Effector memory CD4-positive, alpha-beta T cell (primary cell): ENCODE measurements around the gene CAMK4.

Source experiments
- DNase-seq, 3 donors: peaks; one replicate each; pipeline ENCODE4 v3.0.0-alpha.2; 2020
- H3K27ac ChIP-seq: 2 replicates; pipeline ENCODE4 v1.7.0; 2013; ENCODE audit warnings: mild to moderate bottlenecking, low read length, moderate library complexity; ENCODE audit not compliant: insufficient read depth, poor library complexity, severe bottlenecking
- H3K27me3 ChIP-seq: replicated peaks from 2 replicates; pipeline ENCODE4 v1.7.0; 2013; ENCODE audit warnings: mild to moderate bottlenecking, low read length; ENCODE audit not compliant: insufficient read depth, control insufficient read depth, poor library complexity, severe bottlenecking
- H3K36me3 ChIP-seq: 2 replicates; pipeline ENCODE4 v1.7.0; 2013; ENCODE audit warnings: mild to moderate bottlenecking, low read length, moderate library complexity; ENCODE audit not compliant: control insufficient read depth, insufficient read depth
- H3K4me1 ChIP-seq: 2 replicates; pipeline ENCODE4 v1.7.0; 2013; ENCODE audit warnings: low read length, mild to moderate bottlenecking; ENCODE audit not compliant: control insufficient read depth, insufficient read depth, poor library complexity, severe bottlenecking
- H3K4me3 ChIP-seq: 2 replicates; pipeline ENCODE4 v1.7.0; 2013; ENCODE audit warnings: low read length, low read depth, mild to moderate bottlenecking; ENCODE audit not compliant: insufficient read depth, poor library complexity, severe bottlenecking
- H3K9me3 ChIP-seq: 2 replicates; pipeline ENCODE4 v1.7.0; 2013; ENCODE audit warnings: mild to moderate bottlenecking, low read length, moderate library complexity; ENCODE audit not compliant: control insufficient read depth

The CAMK4 gene

DNA sequence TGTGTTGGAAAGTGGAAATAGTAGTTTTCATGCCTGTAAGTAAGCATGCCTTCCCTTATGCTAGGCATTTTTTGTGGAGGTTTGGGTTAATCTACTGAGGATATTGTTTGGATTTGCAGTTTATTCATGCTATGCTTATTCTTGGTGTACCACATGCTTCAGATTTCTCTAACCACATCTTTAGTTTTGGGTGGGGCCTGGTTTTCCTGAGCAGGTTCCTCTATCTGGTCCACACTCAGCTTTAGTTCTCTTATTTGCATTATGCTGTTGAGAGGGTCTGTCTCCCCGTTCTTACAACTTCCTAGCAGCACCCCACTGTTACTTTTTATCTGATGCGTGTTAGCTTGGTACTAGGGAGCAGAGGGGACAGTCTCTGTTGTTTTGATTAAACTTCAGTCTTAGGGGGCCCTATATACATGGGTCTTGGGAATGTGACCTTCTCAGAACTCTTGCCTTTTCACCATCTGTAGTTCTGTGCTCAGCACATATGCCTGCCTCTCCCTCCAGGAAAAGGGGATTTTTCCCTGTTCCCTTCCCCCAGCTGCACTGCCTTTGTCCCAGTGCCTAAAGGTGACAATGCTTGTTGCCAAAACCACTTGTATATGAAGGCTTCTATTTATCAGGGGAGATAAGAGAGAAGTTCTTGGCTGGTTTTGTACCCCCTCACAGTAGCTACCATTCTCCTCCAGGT is 10.0 kb upstream of the CAMK4 start:
- H3K27me3 ChIP-seq, result no peaks in the 10 kb centered on the region
- no peak for DNase-seq
- H3K36me3 ChIP-seq, result no peaks in the 10 kb centered on the region
- no peaks in the 10 kb centered on the region for H3K9me3 ChIP-seq
- no peaks in the 10 kb centered on the region for H3K4me1 ChIP-seq
- no peak overlapping the region for H3K27ac ChIP-seq
- H3K4me3 ChIP-seq, result no peak overlapping the region

DNA sequence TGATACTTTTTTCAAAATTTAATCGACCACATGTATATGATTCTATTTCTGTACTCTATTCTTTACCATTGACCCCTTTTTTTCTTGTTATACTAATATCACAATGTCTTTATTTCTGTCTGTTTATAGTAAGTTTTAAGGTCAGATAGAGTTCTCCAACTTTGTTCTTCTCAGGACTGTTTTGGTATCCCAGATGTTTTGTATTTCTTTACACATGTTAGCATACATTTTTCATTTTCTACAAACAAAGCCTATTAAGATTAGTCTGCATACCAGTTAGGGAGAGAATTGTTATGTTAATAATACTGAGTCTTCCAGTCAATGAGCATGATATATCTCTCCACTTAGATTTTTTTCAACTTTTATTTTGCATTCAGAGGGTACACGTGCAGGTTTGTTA is 8.2 kb upstream of the CAMK4 start:
- Histone ChIP-seq H3K9me3 (no peaks in the 10 kb centered on the region), H3K4me1 (no peaks in the 10 kb centered on the region), H3K27ac (no peak overlapping the region), H3K4me3 (no peak overlapping the region), H3K36me3 (no peaks in the 10 kb centered on the region), H3K27me3 (no peaks in the 10 kb centered on the region)
- DNase-seq, result no peak

DNA sequence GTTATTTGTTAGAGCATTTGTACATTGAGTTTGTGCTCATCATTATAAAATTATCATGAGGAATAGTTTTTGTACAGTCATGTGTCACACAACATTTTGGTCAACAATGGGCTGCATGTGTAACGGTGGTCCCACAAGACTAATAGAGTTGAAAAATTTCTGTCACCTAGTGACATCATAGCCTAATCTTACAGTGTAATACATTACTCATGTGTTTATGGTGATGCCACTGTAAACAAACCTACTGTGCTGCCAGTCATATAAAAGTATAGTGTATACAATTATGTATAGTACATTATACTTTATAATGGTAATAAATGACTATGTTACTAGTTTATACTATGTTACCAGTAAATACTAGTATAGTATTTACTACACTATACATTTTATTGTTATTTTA is 3.0 kb upstream of the CAMK4 start:
- Histone ChIP-seq H3K27me3 (no peaks in the 10 kb centered on the region), H3K4me3 (no peak overlapping the region), H3K9me3 (no peaks in the 10 kb centered on the region), H3K4me1 (peaks cover 7% of the 10 kb centered on the region), H3K27ac (no peak overlapping the region), H3K36me3 (no peaks in the 10 kb centered on the region)
- no peak for DNase-seq

DNA sequence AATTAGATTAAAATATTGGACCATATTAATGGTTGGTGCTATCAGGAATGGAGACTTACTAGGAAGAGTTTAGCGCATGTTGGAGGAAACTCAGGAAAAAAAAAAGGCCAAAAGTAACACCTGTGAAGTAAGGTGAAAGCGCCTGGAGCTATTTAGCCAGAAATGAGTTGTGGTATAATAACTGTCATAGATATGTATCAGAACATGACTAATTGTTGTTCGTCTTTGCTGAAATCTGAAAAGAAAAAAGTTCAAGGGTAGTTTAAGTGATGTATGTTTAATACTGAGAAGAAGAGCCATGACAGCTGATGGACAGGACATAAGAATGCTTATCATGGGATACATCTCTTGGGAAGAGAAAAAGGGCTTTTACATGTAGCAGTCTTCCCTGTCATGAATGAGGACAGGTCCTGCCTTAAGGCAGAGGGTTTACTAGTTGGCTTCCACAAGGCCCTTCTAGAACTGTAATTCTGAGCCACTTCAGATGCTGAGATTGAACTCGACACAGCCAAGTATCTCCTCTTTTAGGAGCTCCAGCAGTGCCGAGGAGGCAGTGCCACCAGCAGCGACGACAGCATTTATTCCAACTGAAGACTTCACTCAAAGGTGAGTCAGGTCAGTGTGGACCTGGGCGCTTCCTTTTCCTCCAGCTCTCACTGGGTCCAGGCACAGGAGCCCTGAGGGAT is 940 bp upstream of the CAMK4 start:
- H3K9me3 ChIP-seq, result no peaks in the 10 kb centered on the region
- H3K27me3 ChIP-seq, result no peaks in the 10 kb centered on the region
- peak overlapping the region; percentile 92 for H3K4me3 ChIP-seq
- H3K27ac ChIP-seq, result peak overlapping the region; percentile 93
- peaks cover 17% of the 10 kb centered on the region for H3K4me1 ChIP-seq
- no peaks in the 10 kb centered on the region for H3K36me3 ChIP-seq
- peak in 1 of 3 donors; percentile 25 for DNase-seq

DNA sequence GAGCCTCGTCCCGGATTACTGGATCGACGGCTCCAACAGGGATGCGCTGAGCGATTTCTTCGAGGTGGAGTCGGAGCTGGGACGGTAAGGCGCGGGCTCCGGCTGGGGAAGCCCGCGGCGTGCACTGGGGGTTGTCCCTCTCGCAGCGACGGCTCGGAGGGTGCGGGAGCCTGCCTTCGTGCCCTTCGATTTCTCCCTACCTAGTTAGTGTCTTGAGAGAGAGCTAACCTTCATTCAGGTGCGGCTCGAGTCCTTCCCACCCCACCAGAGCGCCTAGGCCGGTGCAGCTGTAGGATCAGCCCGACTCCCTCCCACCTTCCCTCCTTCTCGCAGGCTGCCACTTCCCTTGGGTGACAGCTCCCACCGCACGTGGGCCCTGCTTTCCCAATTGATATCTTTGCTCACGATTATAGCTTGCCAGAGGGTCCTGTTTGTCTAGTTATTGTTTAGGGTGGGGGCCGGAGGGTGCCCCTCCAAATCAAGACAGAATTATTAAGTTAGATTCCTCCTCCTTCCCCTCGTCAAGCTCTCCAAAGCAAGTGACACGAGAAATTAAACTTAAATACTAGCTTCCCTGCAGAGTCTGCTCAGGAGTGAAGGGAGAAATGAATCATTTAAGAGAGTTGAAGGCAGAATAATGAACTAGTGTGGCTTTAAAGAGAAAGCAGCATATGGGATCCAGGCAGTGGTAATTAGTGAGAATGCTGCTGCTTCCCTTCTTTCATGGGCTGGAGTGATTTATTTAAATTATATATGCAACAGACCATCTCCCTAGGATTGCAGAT is 569 bp downstream of the CAMK4 start:
- Histone ChIP-seq H3K4me1 (peaks cover 32% of the 10 kb centered on the region), H3K9me3 (no peaks in the 10 kb centered on the region), H3K36me3 (no peaks in the 10 kb centered on the region), H3K27me3 (no peaks in the 10 kb centered on the region), H3K27ac (peak overlapping the region; percentile 93), H3K4me3 (peak overlapping the region; percentile 92)
- DNase-seq, result no peak

DNA sequence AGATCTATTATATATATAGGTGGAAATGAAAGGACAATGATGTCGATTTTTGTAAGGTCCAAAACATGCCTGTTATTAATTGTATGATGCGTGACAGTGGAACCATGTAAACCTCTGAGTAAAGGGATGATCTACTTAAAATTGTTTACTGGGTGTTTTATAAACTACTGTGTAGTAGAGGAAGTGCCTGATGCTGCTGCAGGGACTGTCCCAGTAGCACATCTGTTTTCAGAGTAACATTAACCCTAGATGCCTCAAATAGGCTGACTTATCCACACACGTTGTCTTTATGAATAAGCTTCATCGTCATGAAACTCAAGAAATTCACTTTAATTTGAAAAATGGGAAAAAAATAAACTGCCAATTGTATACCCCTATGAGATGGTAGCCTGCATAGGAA is 1.7 kb downstream of the CAMK4 start:
- no peaks in the 10 kb centered on the region for H3K36me3 ChIP-seq
- H3K27me3 ChIP-seq, result no peaks in the 10 kb centered on the region
- DNase-seq, result no peak
- peak overlapping the region; percentile 93 for H3K27ac ChIP-seq
- H3K9me3 ChIP-seq, result no peaks in the 10 kb centered on the region
- peak overlapping the region; percentile 92 for H3K4me3 ChIP-seq
- peaks cover 40% of the 10 kb centered on the region for H3K4me1 ChIP-seq

DNA sequence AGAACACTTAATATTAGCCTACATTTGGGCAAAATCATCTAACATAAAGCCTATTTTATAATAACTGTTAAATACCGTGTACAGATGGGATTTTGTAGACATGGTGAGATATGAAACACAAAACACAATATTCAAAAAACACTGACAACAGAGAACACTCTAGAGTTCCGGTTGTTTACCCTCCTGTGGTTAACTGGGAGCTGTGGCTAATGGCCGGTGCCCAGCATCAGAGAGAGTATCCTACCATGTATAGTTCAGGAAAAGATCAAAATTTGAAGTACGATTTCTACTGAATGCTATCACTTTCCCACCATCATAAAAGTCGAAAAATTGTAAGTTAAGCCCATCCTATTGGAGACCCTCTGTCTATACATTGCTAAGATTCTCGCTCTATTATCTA is 2.4 kb downstream of the CAMK4 start:
- Histone ChIP-seq H3K27me3 (no peaks in the 10 kb centered on the region), H3K36me3 (no peaks in the 10 kb centered on the region), H3K27ac (peak overlapping the region; percentile 93), H3K9me3 (no peaks in the 10 kb centered on the region), H3K4me3 (peak overlapping the region; percentile 92), H3K4me1 (peaks cover 46% of the 10 kb centered on the region)
- no peak for DNase-seq

DNA sequence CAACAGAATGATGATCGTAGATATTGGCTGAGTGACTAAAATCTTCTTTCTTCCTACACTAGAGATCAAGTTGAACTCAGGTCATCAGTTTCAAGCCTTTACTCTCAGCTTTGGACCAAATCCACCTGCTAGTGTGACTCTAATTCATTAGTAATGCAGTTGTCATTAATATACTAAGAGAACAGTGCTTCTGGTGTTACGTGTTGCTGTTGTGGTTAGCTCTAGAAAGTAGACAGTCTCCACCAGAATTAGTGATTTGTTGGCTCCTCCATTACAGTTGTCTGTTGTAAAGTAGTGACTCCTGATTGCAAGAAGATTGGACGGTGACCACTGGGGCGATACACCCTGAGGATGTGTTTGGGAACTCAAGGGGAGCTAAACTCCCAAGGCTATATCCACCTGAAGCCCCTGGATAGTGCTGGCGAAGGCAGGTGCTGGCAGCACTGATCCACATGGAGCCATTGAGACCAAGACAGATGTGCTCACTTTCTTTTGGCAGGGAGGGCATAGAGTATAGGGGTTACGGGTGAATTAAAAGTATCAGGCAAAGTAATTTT is 3.1 kb downstream of the CAMK4 start:
- Histone ChIP-seq H3K27ac (peak overlapping the region; percentile 93), H3K4me1 (peaks cover 54% of the 10 kb centered on the region)

DNA sequence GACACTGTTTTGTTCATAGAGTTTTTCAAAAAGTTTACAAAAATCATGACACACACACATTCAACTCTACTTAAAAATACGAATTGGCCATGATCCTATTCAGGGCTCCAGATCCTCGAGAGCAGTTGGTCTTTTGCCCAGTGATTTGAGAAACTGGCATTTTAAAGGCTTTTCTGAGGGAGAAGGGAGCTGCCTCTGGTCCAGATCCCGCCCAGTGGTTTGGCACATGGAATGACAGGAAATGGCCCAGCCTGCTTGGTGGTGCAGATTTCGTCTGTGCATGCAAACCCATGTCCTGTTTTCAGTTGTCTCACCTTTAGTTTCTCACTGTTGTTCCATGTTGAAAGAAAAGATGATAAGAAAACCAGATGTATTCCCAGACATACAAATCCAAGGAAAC is 3.6 kb downstream of the CAMK4 start:
- Histone ChIP-seq H3K4me1 (peaks cover 58% of the 10 kb centered on the region), H3K27me3 (no peaks in the 10 kb centered on the region), H3K9me3 (no peaks in the 10 kb centered on the region), H3K4me3 (peak overlapping the region; percentile 92), H3K36me3 (no peaks in the 10 kb centered on the region), H3K27ac (peak overlapping the region; percentile 93)
- peak in 2 of 3 donors; percentile 11 to 23 for DNase-seq

More for the DNA sequence above, 3.1 kb downstream of the CAMK4 start:
- Histone ChIP-seq H3K36me3 (no peaks in the 10 kb centered on the region), H3K27me3 (no peaks in the 10 kb centered on the region), H3K4me3 (peak overlapping the region; percentile 92), H3K9me3 (no peaks in the 10 kb centered on the region)
- no peak for DNase-seq
